ENCODE results near the gene MYO7A. TPM values are rescaled to one million over a fixed set of nuclear protein-coding genes. Genes with fewer than 3 reads are reported as not detected.

Gene MYO7A
- total and polyA plus RNA-seq, 2 of the 8 experiments (the other 6 are each of a cell fraction or from before 2014, with no cell fraction given), result 1.5 to 1.9 TPM

- TF ChIP-seq EZH2 (IDR thresholded peaks at IDR 0.05; ENCODE audit: low read depth, low read length, severe bottlenecking), result no peak
- no peak for TF ChIP-seq CHD7 (IDR thresholded peaks at IDR 0.05; ENCODE audit: insufficient replicate concordance, low read length)
- no peak for TF ChIP-seq SP1 (IDR thresholded peaks at IDR 0.05; ENCODE audit: low read depth, low read length)
- TF ChIP-seq TCF12 (IDR thresholded peaks at IDR 0.05; ENCODE audit: low read depth, low read length), result no peak
- no peak for TF ChIP-seq RNF2 (IDR thresholded peaks at IDR 0.05; ENCODE audit: borderline replicate concordance, low read depth, low read length, missing control alignments, poor library complexity, severe bottlenecking)
- TF ChIP-seq, protein P1, sequence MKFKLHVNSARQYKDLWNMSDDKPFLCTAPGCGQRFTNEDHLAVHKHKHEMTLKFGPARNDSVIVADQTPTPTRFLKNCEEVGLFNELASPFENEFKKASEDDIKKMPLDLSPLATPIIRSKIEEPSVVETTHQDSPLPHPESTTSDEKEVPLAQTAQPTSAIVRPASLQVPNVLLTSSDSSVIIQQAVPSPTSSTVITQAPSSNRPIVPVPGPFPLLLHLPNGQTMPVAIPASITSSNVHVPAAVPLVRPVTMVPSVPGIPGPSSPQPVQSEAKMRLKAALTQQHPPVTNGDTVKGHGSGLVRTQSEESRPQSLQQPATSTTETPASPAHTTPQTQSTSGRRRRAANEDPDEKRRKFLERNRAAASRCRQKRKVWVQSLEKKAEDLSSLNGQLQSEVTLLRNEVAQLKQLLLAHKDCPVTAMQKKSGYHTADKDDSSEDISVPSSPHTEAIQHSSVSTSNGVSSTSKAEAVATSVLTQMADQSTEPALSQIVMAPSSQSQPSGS (IDR thresholded peaks at IDR 0.05; ENCODE audit: low read length), result no peak
Measured at GRCh38 chr11:77107950-77108349, 20.1 kb upstream of the MYO7A start (continued).
